DND-41 (cell line): ENCODE measurements around the gene ABLIM1.

Experiments
- ATAC-seq: fragments of 200-7000 bp; cut with Tn5 transposase; 3 replicates; pipeline ENCODE4 v1.9.1; 2021; ENCODE audit warnings: low read depth; ENCODE audit not compliant: insufficient read depth
- DNase-seq: peaks from one replicate; pipeline ENCODE4 v3.0.0-alpha.2; 2020
- H2AFZ ChIP-seq: 2 replicates; pipeline ENCODE4 v1.6.0; 2012; ENCODE audit warnings: low read depth, low read length
- H3K27ac ChIP-seq: 2 replicates; pipeline ENCODE4 v1.5.1; 2012; ENCODE audit warnings: low read length, inconsistent platforms
- H3K27me3 ChIP-seq: fragments of 200-600 bp; sonication (generic); 2 replicates; pipeline ENCODE4 v1.6.0; 2012; ENCODE audit warnings: low read length, mild to moderate bottlenecking, inconsistent platforms; ENCODE audit not compliant: insufficient read depth, poor library complexity
- H3K36me3 ChIP-seq: 2 replicates; pipeline ENCODE4 v1.5.1; 2012; ENCODE audit warnings: low read length, inconsistent platforms; ENCODE audit not compliant: insufficient read depth
- H3K4me1 ChIP-seq: 2 replicates; pipeline ENCODE4 v1.5.1; 2012; ENCODE audit warnings: mild to moderate bottlenecking, low read length; ENCODE audit not compliant: insufficient read depth
- H3K4me2 ChIP-seq: 2 replicates; pipeline ENCODE4 v1.6.0; 2012; ENCODE audit warnings: mild to moderate bottlenecking, moderate library complexity, low read length, inconsistent platforms; ENCODE audit not compliant: insufficient read depth
- H3K4me3 ChIP-seq, 2 experiments: fragments of 200-600 bp in 1 of 2; shearing (Covaris generic) in 1 of 2; 2 replicates each; pipeline ENCODE4 v1.5.1; 2012 to 2016; ENCODE audit warnings: inconsistent platforms in 2 of 2, low read length in 2 of 2, mild to moderate bottlenecking in 2 of 2, low read depth in 1 of 2, moderate library complexity in 1 of 2
- H3K79me2 ChIP-seq: 2 replicates; pipeline ENCODE4 v1.6.0; 2012; ENCODE audit warnings: low read length, inconsistent platforms; ENCODE audit not compliant: insufficient read depth
- H3K9ac ChIP-seq: 2 replicates; pipeline ENCODE4 v1.6.0; 2012; ENCODE audit warnings: low read depth, mild to moderate bottlenecking, inconsistent platforms, low read length, moderate library complexity
- H3K9me3 ChIP-seq: 2 replicates; pipeline ENCODE4 v1.5.1; 2012; ENCODE audit warnings: low read length, moderate library complexity, mild to moderate bottlenecking, inconsistent platforms; ENCODE audit not compliant: insufficient read depth, severe bottlenecking
- H4K20me1 ChIP-seq: 2 replicates; pipeline ENCODE4 v1.6.0; 2012; ENCODE audit warnings: low read length; ENCODE audit not compliant: insufficient read depth
- EZH2 ChIP-seq: IDR thresholded peaks from 3 replicates; pipeline ENCODE4 v1.6.1; 2012; ENCODE audit warnings: borderline replicate concordance, low read depth, mild to moderate bottlenecking, moderate library complexity, low read length, inconsistent platforms; ENCODE audit not compliant: severe bottlenecking
- TF ChIP-seq, protein P1 (sequence below): IDR thresholded peaks from 2 replicates; pipeline ENCODE4 v1.5.1; 2012; ENCODE audit warnings: borderline replicate concordance, low read length, moderate library complexity, mild to moderate bottlenecking; ENCODE audit not compliant: poor library complexity, severe bottlenecking; ENCODE audit errors: extremely low read depth

The ABLIM1 gene

GRCh38 chr10:114427124-114427852, 230.8 kb downstream of the ABLIM1 start:
- H3K9me3 ChIP-seq, result no peaks in the 10 kb centered on the region
- no peaks in the 10 kb centered on the region for H3K79me2 ChIP-seq
- H3K4me3 ChIP-seq, result no peak overlapping the region
- no peaks in the 10 kb centered on the region for H3K4me1 ChIP-seq
- H2AFZ ChIP-seq, result no peak overlapping the region
- ATAC-seq, result no peak
- H3K9ac ChIP-seq, result no peak overlapping the region
- TF ChIP-seq, protein P1, sequence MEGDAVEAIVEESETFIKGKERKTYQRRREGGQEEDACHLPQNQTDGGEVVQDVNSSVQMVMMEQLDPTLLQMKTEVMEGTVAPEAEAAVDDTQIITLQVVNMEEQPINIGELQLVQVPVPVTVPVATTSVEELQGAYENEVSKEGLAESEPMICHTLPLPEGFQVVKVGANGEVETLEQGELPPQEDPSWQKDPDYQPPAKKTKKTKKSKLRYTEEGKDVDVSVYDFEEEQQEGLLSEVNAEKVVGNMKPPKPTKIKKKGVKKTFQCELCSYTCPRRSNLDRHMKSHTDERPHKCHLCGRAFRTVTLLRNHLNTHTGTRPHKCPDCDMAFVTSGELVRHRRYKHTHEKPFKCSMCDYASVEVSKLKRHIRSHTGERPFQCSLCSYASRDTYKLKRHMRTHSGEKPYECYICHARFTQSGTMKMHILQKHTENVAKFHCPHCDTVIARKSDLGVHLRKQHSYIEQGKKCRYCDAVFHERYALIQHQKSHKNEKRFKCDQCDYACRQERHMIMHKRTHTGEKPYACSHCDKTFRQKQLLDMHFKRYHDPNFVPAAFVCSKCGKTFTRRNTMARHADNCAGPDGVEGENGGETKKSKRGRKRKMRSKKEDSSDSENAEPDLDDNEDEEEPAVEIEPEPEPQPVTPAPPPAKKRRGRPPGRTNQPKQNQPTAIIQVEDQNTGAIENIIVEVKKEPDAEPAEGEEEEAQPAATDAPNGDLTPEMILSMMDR, result no peak
- no peak for TF ChIP-seq EZH2
- H3K36me3 ChIP-seq, result no peaks in the 10 kb centered on the region
- H3K4me2 ChIP-seq, result no peak overlapping the region
- H4K20me1 ChIP-seq, result no peaks in the 10 kb centered on the region
- no peak for DNase-seq
- peaks cover 6% of the 10 kb centered on the region for H3K27me3 ChIP-seq
- H3K27ac ChIP-seq, result no peak overlapping the region

GRCh38 chr10:114426476-114426875, 231.6 kb downstream of the ABLIM1 start:
- no peak for TF ChIP-seq EZH2
- TF ChIP-seq, protein P1, result no peak
- Histone ChIP-seq H4K20me1 (no peaks in the 10 kb centered on the region), H3K4me3 (no peak overlapping the region), H3K4me2 (no peak overlapping the region), H3K9me3 (no peaks in the 10 kb centered on the region), H2AFZ (no peak overlapping the region), H3K27me3 (peaks cover 6% of the 10 kb centered on the region), H3K79me2 (no peaks in the 10 kb centered on the region), H3K36me3 (no peaks in the 10 kb centered on the region), H3K4me1 (no peaks in the 10 kb centered on the region), H3K27ac (no peak overlapping the region), H3K9ac (no peak overlapping the region)
- DNase-seq, result no peak
- ATAC-seq, result no peak

- Histone ChIP-seq H3K9ac (no peak overlapping the region), H3K79me2 (no peaks in the 10 kb centered on the region), H3K27me3 (peaks cover 5% of the 10 kb centered on the region), H3K4me3 (no peak overlapping the region), H3K9me3 (no peaks in the 10 kb centered on the region), H3K27ac (no peak overlapping the region), H3K4me1 (no peaks in the 10 kb centered on the region), H4K20me1 (no peaks in the 10 kb centered on the region), H3K36me3 (no peaks in the 10 kb centered on the region), H2AFZ (no peak overlapping the region), H3K4me2 (no peak overlapping the region)
- DNase-seq (no peak), ATAC-seq (no peak)
- TF ChIP-seq, protein P1, result no peak
- TF ChIP-seq EZH2, result no peak
Observed at GRCh38 chr10:114420811-114421485, 237.1 kb downstream of the ABLIM1 start.
